IPS-20b (cell line): ENCODE measurements around the gene FAM151B.

Experiments
- H3K27ac ChIP-seq: one replicate; pipeline ENCODE4 v1.5.1; 2013; ENCODE audit warnings: low read length
- H3K27me3 ChIP-seq: 2 replicates; pipeline ENCODE4 v1.6.1; 2013; ENCODE audit warnings: mild to moderate bottlenecking, low read length, inconsistent platforms; ENCODE audit not compliant: insufficient read depth
- H3K36me3 ChIP-seq: 2 replicates; pipeline ENCODE4 v1.6.1; 2013; ENCODE audit warnings: low read depth, mild to moderate bottlenecking, inconsistent platforms, low read length, moderate library complexity; ENCODE audit not compliant: insufficient read depth
- H3K4me1 ChIP-seq: 2 replicates; pipeline ENCODE4 v1.6.1; 2013; ENCODE audit warnings: mild to moderate bottlenecking, control low read depth, inconsistent platforms, low read length, moderate library complexity; ENCODE audit not compliant: insufficient read depth
- H3K4me3 ChIP-seq: 2 replicates; pipeline ENCODE4 v1.5.1; 2013; ENCODE audit warnings: mild to moderate bottlenecking, low read length, inconsistent platforms
- H3K9ac ChIP-seq: 2 replicates; pipeline ENCODE4 v1.6.1; 2013; ENCODE audit warnings: low read depth, mild to moderate bottlenecking, inconsistent platforms, low read length, moderate library complexity
- H3K9me3 ChIP-seq: 2 replicates; pipeline ENCODE4 v1.6.1; 2013; ENCODE audit warnings: mild to moderate bottlenecking, low read depth, low read length, inconsistent platforms; ENCODE audit not compliant: insufficient read depth

The FAM151B gene

GRCh38 chr5:80591352-80591751, 103.5 kb downstream of the FAM151B start:
- no peak overlapping the region for H3K27ac ChIP-seq

GRCh38 chr5:80592105-80592504, 104.2 kb downstream of the FAM151B start:
- Histone ChIP-seq H3K9ac (no peak overlapping the region), H3K36me3 (no peaks in the 10 kb centered on the region), H3K27me3 (no peaks in the 10 kb centered on the region), H3K27ac (no peak overlapping the region), H3K4me3 (no peak overlapping the region), H3K9me3 (no peaks in the 10 kb centered on the region), H3K4me1 (no peaks in the 10 kb centered on the region)

More at GRCh38 chr5:80591352-80591751, 103.5 kb downstream of the FAM151B start:
- no peaks in the 10 kb centered on the region for H3K27me3 ChIP-seq
- H3K4me3 ChIP-seq, result no peak overlapping the region
- no peaks in the 10 kb centered on the region for H3K9me3 ChIP-seq
- no peak overlapping the region for H3K9ac ChIP-seq
- no peaks in the 10 kb centered on the region for H3K4me1 ChIP-seq
- no peaks in the 10 kb centered on the region for H3K36me3 ChIP-seq
